Stimulated activated CD4-positive, alpha-beta T cell treated with anti-CD3 and anti-CD28 coated beads, TNF-alpha, amount 100 ng/mL, for 4 hours (primary cell): ENCODE results near the gene GREB1.

Experiments used
- DNase-seq, 3 experiments: peaks; one replicate each; pipeline ENCODE4 v3.0.0-alpha.2; 2020; ENCODE audit warnings: low read depth in 3 of 3

GREB1 gene

DNA sequence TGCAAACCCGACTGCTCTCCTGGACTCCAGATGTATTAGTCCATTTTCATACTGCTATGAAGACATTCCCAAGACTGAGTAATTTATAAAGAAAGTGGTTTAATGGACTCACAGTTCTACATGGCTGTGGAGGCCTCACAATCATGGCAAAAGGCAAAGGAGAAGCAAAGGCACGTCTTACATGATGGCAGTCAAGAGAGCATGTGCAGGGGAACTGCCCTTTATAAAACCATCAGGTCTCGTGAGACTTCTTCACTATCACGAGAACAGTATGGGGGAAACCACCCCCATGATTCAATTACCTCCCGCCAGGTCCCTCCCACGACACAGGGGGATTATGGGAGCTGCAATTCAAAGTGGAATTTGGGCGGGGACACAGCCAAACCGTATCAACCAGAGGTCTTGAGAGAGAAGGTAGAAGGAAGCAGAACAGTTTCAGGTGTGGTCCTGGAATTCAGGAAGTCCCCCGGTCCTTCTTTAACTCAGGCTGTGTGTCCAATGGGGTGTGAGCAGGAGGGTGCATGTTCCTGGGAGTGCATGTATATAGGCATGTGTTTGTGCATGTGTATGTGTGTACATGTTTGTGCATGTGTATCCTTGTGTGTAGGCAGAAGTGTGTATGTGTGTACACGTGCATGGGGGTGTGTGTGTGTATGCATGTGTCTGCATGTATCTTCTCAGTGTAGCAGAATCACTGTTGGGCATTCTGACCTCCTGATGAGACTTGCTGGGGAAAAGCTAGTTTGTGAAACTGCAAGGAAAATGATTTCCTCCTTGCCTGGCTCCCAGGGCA is 46.2 kb downstream of the GREB1 start:
- DNase-seq: no peak

DNA sequence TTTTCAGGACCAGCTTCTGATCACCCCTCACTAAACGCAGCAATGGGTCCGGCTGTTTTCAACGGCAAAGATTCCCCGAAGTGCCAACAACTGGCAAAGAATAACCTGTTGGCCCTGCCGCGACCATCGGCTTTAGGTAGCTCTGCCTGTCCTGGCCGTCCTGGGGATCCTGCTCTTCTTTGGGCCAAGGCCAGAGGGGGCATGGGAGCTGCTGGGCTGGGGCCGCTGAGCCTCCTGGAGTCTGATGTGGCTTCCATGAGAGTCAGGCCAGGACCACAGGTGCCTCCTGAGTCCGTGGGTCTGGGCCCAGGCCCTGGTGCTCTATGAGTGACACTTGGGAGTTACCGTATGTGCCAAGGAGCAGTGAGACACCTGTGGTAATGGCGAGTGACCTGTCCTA is 46.9 kb downstream of the GREB1 start:
- no peak for DNase-seq

DNA sequence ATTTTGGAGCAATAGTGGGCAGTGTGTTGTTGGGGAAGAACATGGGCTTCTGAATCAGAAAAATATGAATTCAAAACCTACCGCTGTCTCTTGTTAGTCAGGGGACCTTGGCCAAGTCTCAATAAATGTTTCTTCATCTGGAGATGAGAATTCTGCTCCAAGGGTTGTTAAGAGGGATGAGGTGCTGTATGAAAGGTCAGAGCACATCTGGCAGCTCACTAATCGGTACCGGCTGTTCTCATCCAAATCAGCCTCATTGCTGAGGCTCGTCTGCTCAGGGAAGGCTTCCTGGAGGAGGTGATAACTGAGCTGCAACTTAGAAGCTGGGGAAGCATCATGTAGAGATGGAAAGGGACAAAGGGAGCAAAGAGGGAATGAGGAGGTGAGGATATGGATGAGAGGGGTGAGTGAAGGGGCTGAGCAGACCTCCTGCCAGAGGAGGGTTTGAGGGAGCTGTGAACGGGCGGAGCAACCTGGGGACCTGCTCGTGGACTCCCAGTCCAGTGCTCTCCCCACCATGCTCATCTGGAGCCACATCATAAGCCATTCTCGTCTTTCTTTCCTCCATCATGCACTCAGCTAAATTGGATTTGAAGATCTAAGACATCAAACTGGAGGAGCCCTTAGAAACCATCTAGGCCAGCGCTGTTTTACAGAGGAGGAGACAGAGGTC is 47.4 kb downstream of the GREB1 start:
- DNase-seq: no peak

DNA sequence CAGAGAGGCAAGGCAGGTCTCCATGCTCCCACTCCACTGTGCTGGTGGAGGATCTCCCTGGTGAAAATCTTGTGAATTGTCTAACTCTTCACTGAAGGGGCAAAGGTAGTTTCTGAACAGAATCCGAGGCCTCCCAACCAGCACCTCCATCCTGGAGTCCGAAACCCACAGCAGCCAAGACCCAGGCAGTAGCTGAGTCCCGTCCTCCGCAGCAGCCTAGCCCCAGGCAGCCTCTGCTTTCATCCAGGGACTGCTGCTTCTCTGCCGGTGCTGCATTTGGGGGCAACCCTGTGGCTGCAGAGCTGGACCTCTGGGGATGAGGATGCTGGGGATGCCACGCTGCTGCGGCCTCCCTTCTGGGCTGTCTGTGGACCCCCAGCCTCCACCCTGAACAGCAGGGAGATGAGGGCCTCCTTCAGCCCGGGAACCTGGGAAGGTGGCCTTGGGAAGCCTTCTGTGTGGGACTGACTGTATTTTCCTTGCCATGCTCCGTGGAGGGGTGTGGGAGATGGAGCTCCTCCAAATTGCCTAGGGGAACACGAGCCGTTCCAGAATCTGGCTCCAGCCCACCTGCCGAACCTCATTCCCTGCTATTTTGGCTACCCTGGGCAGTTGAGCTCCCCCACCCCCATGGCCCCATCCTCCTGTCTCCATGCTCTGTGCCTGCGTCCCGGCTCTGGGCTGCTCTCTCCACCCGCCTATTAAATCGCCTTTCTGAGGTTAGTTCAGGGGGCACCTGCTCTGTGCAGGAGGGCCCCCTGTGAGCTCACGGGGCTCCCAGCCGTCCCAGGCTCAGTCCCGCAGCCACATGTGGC is 48.2 kb downstream of the GREB1 start:
- no peak for DNase-seq

DNA sequence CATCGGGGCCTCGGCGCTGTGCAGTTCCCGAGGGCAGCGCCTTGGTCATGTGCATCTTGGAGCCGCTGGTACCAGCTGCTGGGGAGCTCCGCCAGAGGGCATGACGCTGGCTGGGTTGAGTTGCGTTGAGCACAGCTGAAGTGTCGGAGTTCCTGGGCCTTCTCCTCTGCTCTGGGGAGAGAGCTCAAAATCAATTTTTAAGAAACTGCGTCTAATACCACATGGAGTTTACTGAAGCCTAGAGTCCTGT is 48.7 kb downstream of the GREB1 start:
- DNase-seq: no peak

DNA sequence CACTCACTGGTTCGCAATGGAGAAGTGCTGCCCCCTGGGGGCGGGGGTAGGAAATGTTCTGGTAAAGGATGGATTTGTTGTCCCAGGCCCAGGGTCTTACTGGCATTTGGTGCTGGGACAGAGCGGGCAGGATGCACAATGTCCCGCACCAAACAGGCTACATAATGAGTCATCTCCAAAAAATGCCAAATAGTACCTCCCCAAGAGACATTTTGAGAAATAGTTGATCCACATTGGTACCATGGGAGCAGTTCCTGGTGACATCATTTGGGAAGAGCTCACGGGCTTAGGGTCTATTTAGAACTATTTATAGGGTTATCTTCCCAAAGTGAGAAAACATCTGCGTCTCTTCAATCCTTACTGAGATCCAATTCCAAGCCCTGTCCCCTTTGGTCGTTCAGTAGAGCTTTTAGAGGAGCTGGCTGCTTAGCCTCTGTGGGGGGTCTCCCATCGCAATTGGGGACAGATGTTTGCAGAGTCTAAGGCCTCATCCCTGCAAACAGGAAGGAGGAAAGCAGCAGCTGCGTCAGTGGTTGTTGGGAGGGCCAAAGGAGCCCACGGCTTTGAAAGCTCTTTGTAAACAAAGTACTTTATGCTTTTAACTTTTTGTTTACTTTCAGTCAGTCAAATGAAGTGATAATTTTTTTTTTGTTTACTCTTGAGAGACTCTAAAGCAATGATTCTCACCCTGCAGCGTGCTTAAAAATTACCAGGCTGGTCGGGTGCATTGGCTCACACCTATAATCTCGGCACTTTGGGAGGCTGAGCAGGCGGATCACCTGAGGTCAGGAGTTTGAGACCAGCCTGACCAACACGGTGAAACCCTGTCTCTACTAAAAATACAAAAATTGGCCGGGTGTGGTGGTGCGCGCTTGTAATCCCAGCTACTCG is 49.3 kb downstream of the GREB1 start:
- DNase-seq: peak; percentile 26 to 50 (median 32)

DNA sequence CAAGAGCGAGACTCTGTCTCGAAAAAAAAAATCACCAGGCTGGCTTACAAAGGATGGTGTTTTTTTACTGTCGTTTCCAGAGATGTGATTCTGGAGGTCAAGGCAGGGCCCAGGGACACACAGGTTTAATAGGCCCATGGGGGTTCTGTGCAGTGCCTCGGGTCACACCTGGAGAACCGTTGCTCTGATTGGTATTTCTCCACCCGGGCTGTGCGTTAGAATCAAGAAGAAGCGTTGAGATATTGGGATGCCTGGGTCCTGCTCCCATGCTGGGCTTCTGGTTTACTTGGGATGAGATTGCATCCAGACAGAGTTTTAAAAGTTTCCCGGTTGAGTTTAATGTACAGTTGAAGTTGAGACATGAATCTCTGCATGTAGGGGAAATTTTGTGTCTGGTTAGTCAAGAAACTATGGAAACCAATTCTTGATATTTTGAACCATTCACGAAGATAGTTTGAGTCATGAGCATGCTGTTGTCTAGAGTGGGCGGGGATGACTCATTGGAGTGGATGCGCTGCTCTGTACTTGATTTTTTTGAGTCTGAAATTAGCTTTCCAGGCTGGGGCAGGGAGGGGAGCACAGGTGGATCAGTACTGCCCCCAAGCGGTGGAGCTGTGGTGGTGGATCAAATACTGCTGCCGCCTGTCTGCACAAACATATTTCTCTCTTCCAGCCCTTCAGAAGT is 50.1 kb downstream of the GREB1 start:
- DNase-seq: peak; percentile 68 to 71 (median 68)

DNA sequence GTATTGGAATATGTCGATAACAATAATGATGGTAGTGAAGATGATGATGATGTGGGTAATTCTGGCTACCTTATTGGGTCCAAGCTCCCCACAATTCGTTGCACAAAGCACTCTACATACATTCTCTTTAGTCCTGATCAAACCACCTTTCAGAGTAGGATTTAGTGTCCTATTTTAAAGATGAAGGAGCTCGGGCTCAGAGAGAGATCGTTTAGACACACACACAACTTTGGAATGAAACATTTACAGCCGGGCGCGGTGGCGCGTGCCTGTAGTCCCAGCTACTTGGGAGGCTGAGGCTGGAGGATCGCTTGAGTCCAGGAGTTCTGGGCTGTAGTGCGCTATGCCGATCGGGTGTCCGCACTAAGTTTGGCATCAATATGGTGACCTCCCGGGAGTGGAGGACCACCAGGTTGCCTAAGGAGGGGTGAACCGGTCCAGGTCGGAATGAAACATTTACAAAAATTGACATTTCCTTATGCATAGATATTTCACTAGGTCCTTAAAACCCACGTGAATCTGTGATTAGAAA is 50.7 kb downstream of the GREB1 start:
- DNase-seq: no peak

DNA sequence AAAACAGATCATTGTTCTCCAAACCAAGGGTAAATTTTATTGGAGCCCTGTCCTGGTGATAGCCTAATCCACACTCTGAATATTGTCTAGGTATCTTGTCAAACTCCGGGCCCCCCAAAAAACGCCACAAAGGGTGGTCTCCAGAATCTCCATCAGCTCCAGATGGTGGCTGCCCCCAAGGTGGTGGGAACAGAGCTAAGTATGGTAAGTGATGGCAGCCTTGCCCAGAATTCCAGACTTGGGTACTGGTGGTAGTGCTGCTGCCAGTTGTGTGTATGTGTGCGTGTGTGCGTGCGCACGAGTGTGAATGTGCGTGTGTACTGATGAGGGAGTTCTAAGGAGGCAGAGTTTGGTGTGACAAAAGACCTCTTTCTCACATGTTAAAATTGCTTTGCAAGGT is 51.2 kb downstream of the GREB1 start:
- no peak for DNase-seq

DNA sequence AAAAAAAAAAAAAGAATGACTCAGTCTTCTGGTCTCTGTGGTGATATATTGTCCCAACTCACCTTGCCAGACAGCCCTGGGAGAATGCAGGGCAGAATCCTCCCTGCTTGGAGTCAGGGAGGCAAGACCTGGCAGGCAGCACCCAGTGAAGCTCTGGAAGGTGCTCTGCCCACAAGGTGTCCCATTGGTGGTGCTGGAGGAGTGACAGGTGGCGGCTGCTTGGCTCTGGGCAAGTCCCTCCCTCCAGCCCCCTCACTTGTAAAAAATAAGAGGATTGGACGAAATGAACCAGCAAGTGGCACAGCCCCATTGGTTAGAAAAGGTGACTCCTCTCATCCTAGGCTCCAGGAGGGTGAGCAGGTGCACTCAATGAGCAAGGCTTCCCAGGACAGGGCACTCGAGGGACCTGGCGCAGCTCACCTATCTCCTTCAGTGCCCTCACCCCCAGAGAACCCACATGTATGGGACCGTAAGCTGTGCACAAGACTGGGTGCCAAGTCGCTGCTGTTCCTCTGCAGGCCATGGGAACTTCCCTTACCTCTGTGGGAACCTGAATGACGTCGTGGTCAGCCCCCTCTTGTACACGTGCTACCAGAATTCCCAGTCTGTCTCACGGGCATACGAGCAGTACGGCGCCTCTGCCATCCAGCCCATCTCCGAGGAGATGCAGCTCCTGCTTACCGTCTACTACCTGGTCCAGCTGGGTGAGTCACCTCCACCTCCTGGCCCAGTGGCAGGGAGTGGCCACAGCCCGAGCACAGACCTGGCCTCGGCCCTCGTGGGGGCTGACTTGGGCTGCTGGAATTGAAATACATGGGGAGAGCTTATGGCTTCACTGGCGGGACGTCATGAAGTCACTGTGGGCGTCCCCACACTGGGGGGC is 54.6 kb downstream of the GREB1 start:
- no peak for DNase-seq

DNA sequence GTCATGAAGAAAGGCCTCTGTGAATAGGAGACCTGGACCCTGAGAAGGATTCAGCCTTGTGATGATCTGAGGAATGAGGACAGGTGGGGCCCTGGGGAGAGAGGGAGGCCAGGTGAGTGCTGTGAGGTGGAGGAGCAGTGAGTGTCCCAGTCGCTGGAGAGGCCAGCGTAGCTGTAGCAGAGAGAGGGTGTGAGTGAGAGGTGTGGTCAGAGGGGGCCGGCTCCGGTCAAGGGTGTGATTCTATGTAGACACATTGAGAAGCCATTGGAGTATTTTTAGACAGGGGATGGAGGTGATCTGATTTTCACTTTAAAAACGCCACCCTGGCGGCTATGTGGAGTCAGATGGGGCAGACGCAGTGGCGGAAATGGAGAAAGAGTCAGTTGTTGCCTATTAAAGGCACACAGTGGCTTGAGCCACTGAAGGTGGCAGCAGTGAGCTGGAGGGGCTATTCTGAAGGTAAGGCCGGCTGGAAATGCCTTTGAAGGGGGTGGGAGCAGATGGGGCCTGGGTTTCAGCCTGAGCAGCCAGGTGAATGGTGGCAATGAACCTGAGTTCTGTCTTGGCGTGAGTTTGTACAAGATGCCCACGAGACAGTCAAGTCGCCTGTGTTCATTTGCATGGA is 55.6 kb downstream of the GREB1 start:
- DNase-seq: no peak

DNA sequence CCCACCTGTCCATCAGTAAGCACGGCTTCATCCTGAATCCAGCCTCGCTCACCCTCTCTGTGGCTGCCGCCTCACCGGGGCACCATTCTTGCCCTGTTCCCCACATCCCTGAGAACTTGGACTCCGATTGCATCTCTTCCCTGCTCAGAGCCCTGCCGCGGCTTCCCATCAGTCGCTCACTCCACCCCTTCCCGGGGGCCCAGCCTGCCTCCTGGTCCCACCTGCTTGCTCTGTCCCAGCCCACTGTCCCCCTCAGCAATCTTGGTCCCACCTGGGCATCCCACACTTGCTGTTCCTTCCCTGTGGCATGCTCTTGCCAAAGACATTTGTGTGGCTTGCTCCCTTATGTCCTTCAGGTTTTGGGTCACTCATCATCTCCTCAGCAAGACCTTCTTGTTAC is 56.3 kb downstream of the GREB1 start:
- DNase-seq: no peak

DNA sequence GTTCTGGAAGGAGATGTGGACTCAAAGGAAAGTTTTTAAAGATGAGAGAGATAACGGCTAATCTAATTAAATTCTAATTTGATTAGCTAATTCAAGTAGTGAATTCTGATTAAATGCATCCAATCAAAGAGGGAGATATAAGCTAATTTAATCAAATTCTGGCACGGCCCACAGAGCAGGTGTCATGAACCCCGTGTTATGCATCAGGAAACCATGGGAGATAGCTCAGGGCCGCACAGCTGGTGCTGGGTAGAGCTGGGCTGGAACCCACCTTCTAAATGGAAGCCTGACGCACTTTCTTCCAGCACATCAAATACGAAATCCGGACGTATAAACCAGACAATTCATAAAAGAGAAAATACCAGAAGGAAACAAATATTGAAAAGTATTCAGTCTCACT is 57.2 kb downstream of the GREB1 start:
- no peak for DNase-seq

DNA sequence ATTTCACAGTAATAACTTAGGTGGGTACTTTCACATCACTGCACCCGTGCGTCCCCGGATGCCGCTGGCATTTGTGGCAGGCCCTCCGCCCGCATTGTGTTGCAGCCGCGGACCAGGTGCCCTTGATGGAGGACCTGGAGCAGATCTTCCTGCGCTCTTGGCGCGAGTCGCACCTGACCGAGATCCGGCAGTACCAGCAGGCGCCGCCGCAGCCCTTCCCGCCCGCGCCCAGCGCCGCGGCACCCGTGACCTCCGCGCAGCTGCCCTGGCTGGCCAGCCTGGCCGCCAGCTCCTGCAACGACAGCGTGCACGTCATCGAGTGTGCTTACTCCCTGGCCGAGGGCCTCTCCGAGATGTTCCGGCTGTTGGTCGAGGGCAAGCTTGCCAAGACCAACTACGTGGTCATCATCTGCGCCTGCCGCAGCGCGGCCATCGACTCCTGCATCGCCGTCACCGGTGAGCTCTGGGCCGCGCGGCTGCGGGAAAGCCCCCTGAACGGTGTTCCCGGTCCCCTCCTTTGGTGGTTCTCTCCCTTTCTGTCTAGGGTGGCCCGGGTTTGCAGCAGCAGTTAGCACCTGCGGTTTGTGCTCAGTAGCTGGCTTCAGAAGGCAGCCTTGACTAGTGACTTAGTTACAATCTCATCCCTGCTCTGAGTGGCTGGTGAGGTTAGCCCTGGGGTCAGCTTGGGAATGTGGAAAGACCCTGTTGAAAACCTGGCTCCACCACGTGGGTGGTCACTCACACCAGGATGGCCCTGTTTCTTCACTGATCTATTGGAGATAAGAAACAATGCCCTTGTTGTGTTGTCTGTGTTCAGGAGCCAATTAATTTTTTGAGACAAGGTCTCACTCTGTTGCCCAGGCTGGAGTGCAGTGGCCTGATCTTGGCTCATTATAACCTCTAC is 59.1 kb downstream of the GREB1 start:
- no peak for DNase-seq

DNA sequence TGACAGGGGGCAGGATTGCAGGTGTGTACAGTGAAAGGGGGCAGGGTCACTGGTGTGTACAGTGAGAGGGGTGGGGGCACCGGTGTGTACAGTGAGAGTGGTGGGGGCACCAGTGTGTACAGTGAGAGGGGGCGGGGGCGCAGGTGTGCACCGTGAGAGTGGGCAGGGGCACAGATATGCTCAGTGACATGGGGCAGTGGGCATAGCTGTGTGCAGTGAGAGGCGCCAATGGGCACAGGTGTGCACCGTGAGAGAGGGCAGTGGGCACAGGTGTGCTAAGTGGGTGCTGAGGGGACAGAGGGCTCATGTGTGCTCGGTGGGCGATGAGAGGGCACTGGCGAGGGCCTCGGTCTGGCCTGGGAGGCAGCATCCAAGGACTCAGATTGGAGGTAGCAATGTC is 63.0 kb downstream of the GREB1 start:
- no peak for DNase-seq

DNA sequence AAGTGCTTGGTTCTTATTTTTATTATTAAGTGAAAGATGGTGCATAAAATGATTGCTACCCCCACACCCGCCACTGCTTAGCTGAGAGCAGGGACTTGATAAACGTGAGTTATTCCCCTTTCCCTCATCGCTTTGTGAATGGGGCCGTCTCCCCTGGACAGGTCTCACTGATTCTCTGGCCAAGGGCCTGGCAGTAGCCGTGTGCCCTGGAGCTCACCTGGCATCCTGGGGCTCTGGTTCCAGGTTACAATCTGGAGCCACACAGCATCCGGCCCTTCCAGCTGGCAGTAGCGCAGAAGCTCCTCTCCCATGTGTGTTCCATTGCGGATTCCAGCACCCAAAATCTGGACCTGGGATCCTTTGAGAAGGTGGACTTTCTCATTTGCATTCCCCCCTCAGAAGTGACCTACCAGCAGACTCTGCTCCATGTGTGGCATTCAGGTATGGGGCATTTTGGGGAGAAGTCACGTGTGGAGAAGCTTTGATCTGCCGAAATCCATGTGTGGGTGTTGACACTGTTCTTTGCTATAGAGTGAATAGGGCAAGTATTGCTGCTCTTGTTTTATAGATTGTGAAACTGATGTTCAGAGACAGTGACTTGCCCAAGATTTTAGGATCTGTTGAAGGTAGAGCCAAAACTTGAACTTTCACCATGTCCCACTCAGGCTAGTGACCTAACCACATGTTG is 63.8 kb downstream of the GREB1 start:
- no peak for DNase-seq

DNA sequence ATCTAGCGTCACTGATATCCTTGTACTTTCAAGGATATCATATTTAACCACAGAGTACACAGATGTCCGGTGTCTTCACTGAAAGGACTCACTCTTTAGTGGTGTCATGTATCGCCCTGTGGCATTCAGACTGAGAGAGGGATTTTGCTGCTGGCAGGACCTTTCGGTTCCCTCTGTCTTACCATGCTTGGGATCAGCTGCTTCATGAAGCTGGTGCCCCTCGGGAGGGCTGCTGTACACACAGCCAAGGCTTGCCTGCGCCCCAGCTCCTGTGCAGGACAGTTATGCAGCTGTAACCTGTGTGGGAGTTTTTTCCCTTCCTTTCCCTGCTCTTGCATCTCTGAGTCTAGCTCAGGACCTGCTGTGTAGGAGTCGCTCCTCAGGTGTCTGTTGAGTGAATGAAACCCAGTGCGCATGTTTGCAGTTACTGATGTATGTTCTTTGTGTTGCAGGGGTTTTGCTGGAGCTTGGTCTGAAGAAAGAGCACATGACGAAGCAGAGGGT is 64.4 kb downstream of the GREB1 start:
- no peak for DNase-seq
